GM10266 (cell line): ENCODE data around the gene LDLRAD3.

Experiments used
- DNase-seq: peaks from one replicate; pipeline ENCODE4 v3.0.0; 2012; ENCODE audit errors: extremely low spot score
- CTCF ChIP-seq: IDR thresholded peaks from 2 replicates; pipeline ENCODE4 v1.5.1; 2012; ENCODE audit warnings: mild to moderate bottlenecking, low read depth; ENCODE audit not compliant: control insufficient read depth, insufficient read depth; ENCODE audit errors: missing control alignments

The LDLRAD3 gene

GRCh38 chr11:36119300-36119699 lies 175.4 kb downstream of the LDLRAD3 start:
- DNase-seq: no peak
- no peak for TF ChIP-seq CTCF

- TF ChIP-seq CTCF: no peak
- no peak for DNase-seq
These were observed 177.2 kb downstream of the LDLRAD3 start for GRCh38 chr11:36121054-36121453.

GRCh38 chr11:36122671-36123070 lies 178.8 kb downstream of the LDLRAD3 start:
- no peak for TF ChIP-seq CTCF
- DNase-seq: no peak

GRCh38 chr11:36123336-36124101 lies 179.7 kb downstream of the LDLRAD3 start:
- TF ChIP-seq CTCF: no peak

GRCh38 chr11:36126678-36127077 lies 182.8 kb downstream of the LDLRAD3 start:
- no peak for DNase-seq
- TF ChIP-seq CTCF: no peak

More at GRCh38 chr11:36123336-36124101, 179.7 kb downstream of the LDLRAD3 start:
- no peak for DNase-seq

- no peak for DNase-seq
- no peak for TF ChIP-seq CTCF
These were observed 183.7 kb downstream of the LDLRAD3 start for GRCh38 chr11:36127550-36127949.

GRCh38 chr11:36129955-36130354 lies 186.1 kb downstream of the LDLRAD3 start:
- DNase-seq: no peak
- TF ChIP-seq CTCF: no peak
